PC-9 (cell line): ENCODE data around the gene RAD18. TPM values are rescaled to one million over a fixed set of nuclear protein-coding genes. Genes with fewer than 3 reads are reported as not detected.
A peak's percentile ranks its signal among the peaks of the same experiment; 100 is the strongest.

ENCODE experiments used
- Bru-seq: library from RNA; stranded (reverse); fragments of 400-500 nt; gene quantifications from one replicate; lab custom pipeline; 2021; lab: Mats Ljungman, UMichigan
- BruChase-seq, 2 experiments: library from RNA; stranded (reverse); fragments of 400-500 nt; gene quantifications; one replicate each; lab custom pipeline; 2021; lab: Mats Ljungman, UMichigan
- BruUV-seq: library from RNA; stranded (reverse); fragments of 400-500 nt; replicated peaks from 2 replicates; lab custom pipeline; 2021; lab: Mats Ljungman, UMichigan
- CTCF ChIA-PET: fragments of 300-600 bp; sonication (Branson Sonifier 250); formaldehyde crosslinking; loops from one replicate; lab custom pipeline; 2022; ENCODE audit warnings: antibody characterized with exemption; lab: Charles Lee
- POLR2A ChIA-PET: fragments of 300-600 bp; sonication (Branson Sonifier 250); formaldehyde crosslinking; loops from one replicate; lab custom pipeline; 2022; ENCODE audit warnings: antibody characterized with exemption; ENCODE audit not compliant: unreplicated experiment; lab: Charles Lee
- DNase-seq, 2 experiments: peaks; one replicate each; pipeline versions ENCODE4 v3.0.0 to v3.0.0-alpha.2; 2015 to 2022; ENCODE audit warnings: mixed read lengths in 1 of 2
- H2AFZ ChIP-seq: fragments of 200-600 bp; sonication (generic); 2 replicates; pipeline ENCODE4 v1.8.1; 2017; ENCODE audit warnings: antibody characterized with exemption
- H3F3A ChIP-seq: fragments of 200-600 bp; sonication (generic); 2 replicates; pipeline ENCODE4 v1.8.1; 2017; ENCODE audit warnings: antibody characterized with exemption, mild to moderate bottlenecking, low read depth; ENCODE audit not compliant: insufficient read depth
- H3K27ac ChIP-seq: fragments of 200-600 bp; sonication (generic); 2 replicates; pipeline ENCODE4 v1.6.1; 2016; ENCODE audit warnings: mixed run types
- H3K27me3 ChIP-seq: fragments of 200-600 bp; sonication (generic); 2 replicates; pipeline ENCODE4 v1.6.1; 2016; ENCODE audit warnings: low read depth, mixed run types; ENCODE audit not compliant: insufficient read depth
- H3K36me3 ChIP-seq: fragments of 200-600 bp; sonication (generic); 2 replicates; pipeline ENCODE4 v1.6.1; 2016; ENCODE audit warnings: low read depth, mixed run types
- H3K4me1 ChIP-seq: fragments of 200-600 bp; sonication (generic); replicated peaks from 2 replicates; pipeline ENCODE4 v1.6.1; 2016; ENCODE audit warnings: mixed run types; ENCODE audit not compliant: insufficient read depth
- H3K4me2 ChIP-seq: fragments of 200-600 bp; sonication (generic); 2 replicates; pipeline ENCODE4 v1.6.1; 2017; ENCODE audit warnings: mixed run types
- H3K4me3 ChIP-seq: fragments of 200-600 bp; sonication (generic); 2 replicates; pipeline ENCODE4 v1.6.1; 2016; ENCODE audit warnings: mixed run types
- H3K79me2 ChIP-seq: fragments of 200-600 bp; sonication (generic); 2 replicates; pipeline ENCODE4 v1.6.1; 2017; ENCODE audit warnings: low read depth, mixed run types
- H3K9me2 ChIP-seq: fragments of 200-600 bp; sonication (generic); 2 replicates; pipeline ENCODE4 v1.8.1; 2017; ENCODE audit warnings: mild to moderate bottlenecking; ENCODE audit not compliant: insufficient read depth
- H3K9me3 ChIP-seq: fragments of 200-600 bp; sonication (generic); 2 replicates; pipeline ENCODE4 v1.8.1; 2016; ENCODE audit warnings: low read depth; ENCODE audit not compliant: insufficient read depth
- H4K20me1 ChIP-seq: fragments of 200-600 bp; sonication (generic); 2 replicates; pipeline ENCODE4 v1.8.1; 2017; ENCODE audit not compliant: insufficient read depth
- EZH2 ChIP-seq: fragments of 200-600 bp; sonication (generic); IDR thresholded peaks from 2 replicates; pipeline ENCODE4 v1.8.0; 2017; ENCODE audit warnings: antibody characterized with exemption, low read depth
- intact Hi-C: fragments of 100-400 bp; cut with micrococcal nuclease; formaldehyde crosslinking; loops from one replicate; pipeline ENCODE4 v1.10.0; 2022; ENCODE audit not compliant: unreplicated experiment
- long read RNA-seq: library from polyadenylated mRNA; stranded (forward); transcript quantifications from one replicate; pipeline ENCODE4 v2.0.0, GENCODE V29; 2022
- total RNA-seq: library from RNA; stranded (reverse); gene quantifications from 2 replicates; pipeline ENCODE4 v1.2.3, GENCODE V29; 2021
- TF ChIP-seq, protein P1 (sequence below): fragments of 200-600 bp; sonication (generic); conservative IDR thresholded peaks from 2 replicates; pipeline ENCODE4 v1.6.1; 2017; ENCODE audit warnings: mixed run types, antibody characterized with exemption, mild to moderate bottlenecking, moderate library complexity

Gene RAD18, protein sequence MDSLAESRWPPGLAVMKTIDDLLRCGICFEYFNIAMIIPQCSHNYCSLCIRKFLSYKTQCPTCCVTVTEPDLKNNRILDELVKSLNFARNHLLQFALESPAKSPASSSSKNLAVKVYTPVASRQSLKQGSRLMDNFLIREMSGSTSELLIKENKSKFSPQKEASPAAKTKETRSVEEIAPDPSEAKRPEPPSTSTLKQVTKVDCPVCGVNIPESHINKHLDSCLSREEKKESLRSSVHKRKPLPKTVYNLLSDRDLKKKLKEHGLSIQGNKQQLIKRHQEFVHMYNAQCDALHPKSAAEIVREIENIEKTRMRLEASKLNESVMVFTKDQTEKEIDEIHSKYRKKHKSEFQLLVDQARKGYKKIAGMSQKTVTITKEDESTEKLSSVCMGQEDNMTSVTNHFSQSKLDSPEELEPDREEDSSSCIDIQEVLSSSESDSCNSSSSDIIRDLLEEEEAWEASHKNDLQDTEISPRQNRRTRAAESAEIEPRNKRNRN
- total RNA-seq: 19.1 and 29.1 TPM in 2 replicates
- Bru-seq, nascent RNA: percentile 87 among the genes with signal in this experiment
- BruChase-seq, experiment 1, labeled RNA remaining after a 2-hour chase: percentile 94 among the genes with signal in this experiment
- BruChase-seq, experiment 2, labeled RNA remaining after a 6-hour chase: percentile 72 among the genes with signal in this experiment
- long read RNA-seq, full-length matches to known transcripts: 13 of 20 reads
- long read RNA-seq, partial matches to known transcripts: 2 of 20 reads
- long read RNA-seq, other reads (novel, unspliced or antisense): 5 of 20 reads

DNA sequence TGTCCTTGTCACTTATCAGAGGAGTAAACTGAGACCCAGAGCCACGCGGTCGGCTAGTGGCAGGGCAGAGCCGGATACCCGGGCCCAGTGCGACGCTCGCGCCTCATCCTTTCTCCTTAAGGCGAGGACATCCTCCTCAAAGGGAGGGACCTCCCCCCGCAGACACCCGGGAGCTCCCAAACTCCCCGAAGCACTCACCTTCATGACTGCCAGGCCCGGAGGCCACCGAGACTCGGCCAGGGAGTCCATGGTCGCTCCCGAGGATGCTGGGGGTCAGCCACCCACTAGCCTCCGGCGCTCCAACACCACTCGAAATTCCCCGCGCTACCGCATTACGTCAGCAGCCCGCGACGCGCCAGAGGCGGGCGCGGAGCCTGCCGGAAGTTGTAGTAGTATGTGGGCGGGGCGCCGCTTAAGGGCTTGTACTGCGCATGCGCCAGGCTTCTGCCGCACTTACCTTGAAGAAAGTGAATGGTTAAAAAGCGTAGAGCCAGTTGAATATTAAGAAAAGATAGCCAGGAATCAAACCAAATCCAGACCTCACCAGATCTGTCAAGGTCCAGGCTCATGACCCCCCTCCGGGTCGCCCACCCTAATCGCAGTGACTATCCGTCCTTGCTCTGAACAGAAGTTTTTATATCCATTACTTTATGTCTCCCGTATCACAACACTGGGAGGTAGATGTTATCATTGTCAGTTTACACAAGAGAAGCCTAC is at the start of gene RAD18:
TSS of gene RAD18 (minus strand) at position 336 of the 717 bp plus-strand sequence. CDS start at position 249, 87 bp downstream.
- no peaks in the 10 kb centered on the region for H3K9me3 ChIP-seq
- no peaks in the 10 kb centered on the region for H4K20me1 ChIP-seq
- BruUV-seq: TSS peak; percentile 50
- H3K9me2 ChIP-seq: no peaks in the 10 kb centered on the region
- peaks cover 1% of the 10 kb centered on the region for H3K36me3 ChIP-seq
- peak within 1 kb of the TSS; percentile 94 for H2AFZ ChIP-seq
- H3K4me2 ChIP-seq: peak within 1 kb of the TSS; percentile 89
- peaks cover 42% of the 10 kb centered on the region for H3K79me2 ChIP-seq
- peak within 1 kb of the TSS; percentile 77 for H3K27ac ChIP-seq
- H3K27me3 ChIP-seq: no peaks in the 10 kb centered on the region
- H3K4me3 ChIP-seq: peak within 1 kb of the TSS; percentile 69
- peaks cover 37% of the 10 kb centered on the region for H3K4me1 ChIP-seq
- ChIA-PET CTCF (no interaction called here), POLR2A (interaction anchor here (0.6 kb wide), 1 partner anchor 270 kb away, joined by 3 read pairs; no protein-coding TSS in a partner anchor)
- TF ChIP-seq, protein P1, sequence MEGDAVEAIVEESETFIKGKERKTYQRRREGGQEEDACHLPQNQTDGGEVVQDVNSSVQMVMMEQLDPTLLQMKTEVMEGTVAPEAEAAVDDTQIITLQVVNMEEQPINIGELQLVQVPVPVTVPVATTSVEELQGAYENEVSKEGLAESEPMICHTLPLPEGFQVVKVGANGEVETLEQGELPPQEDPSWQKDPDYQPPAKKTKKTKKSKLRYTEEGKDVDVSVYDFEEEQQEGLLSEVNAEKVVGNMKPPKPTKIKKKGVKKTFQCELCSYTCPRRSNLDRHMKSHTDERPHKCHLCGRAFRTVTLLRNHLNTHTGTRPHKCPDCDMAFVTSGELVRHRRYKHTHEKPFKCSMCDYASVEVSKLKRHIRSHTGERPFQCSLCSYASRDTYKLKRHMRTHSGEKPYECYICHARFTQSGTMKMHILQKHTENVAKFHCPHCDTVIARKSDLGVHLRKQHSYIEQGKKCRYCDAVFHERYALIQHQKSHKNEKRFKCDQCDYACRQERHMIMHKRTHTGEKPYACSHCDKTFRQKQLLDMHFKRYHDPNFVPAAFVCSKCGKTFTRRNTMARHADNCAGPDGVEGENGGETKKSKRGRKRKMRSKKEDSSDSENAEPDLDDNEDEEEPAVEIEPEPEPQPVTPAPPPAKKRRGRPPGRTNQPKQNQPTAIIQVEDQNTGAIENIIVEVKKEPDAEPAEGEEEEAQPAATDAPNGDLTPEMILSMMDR: no peak
- TF ChIP-seq EZH2: no peak
- intact Hi-C loops: loop anchor here (5.0 kb wide), 1 partner anchor 96 kb away; no protein-coding TSS in a partner anchor
- DNase-seq: peak; percentile 70 to 90
- H3F3A ChIP-seq: peaks cover 24% of the 10 kb centered on the region

DNA sequence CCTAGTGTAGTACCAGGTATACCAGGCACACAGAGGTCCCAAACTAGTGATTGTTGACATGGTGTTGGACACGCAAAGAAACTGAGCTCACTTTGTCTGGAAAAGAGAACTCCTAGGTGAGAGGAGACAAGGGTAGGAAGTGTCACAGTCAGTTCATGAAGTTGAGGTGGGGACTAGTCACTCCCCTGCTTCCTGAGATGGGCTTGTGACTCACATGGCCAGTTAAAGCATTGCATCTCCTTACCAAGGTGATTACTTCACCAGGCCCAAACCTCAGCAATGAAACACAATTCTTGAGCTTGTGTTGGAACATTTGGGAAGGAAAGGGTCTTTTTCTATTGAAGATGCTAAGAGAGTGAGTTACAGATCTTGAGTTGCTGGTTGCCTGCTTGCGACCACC is 49.2 kb upstream of the RAD18 start:
- Histone ChIP-seq H3F3A (no peaks in the 10 kb centered on the region), H3K9me3 (no peaks in the 10 kb centered on the region), H3K27me3 (no peaks in the 10 kb centered on the region), H3K4me1 (no peaks in the 10 kb centered on the region), H3K4me3 (no peak overlapping the region), H3K27ac (no peak overlapping the region), H3K79me2 (no peaks in the 10 kb centered on the region), H4K20me1 (no peaks in the 10 kb centered on the region), H2AFZ (no peak overlapping the region), H3K4me2 (no peak overlapping the region), H3K36me3 (no peaks in the 10 kb centered on the region), H3K9me2 (no peaks in the 10 kb centered on the region; the same call in 1 of the 2 replicates)
- TF ChIP-seq, protein P1: no peak
- no peak for TF ChIP-seq EZH2
- intact Hi-C loops: no loop called here
- ChIA-PET POLR2A (interaction anchor here (0.7 kb wide), 1 partner anchor 383 kb away, joined by 4 read pairs; no protein-coding TSS in a partner anchor), CTCF (no interaction called here)
- BruUV-seq: no TSS peak
- DNase-seq: no peak
